Activated CD8-positive, alpha-beta memory T cell treated with anti-CD3 and anti-CD28 coated beads, Interleukin-2, amount 50 U/mL, for 24 hours (primary cell): Measurements from ENCODE around the gene B3GNT7.
"Not testable (repeated sequence)": the region's sequence is repeated elsewhere in the genome, so short reads cannot be mapped to it uniquely, and the experiment has no call there.

Experiments
- DNase-seq: peaks from one replicate; pipeline ENCODE4 v3.0.0-alpha.2; 2020; ENCODE audit errors: extremely low read depth

B3GNT7 gene

GRCh38 chr2:231425811-231426703, 30.5 kb downstream of the B3GNT7 start:
- no peak for DNase-seq

GRCh38 chr2:231427116-231427515, 31.6 kb downstream of the B3GNT7 start:
- DNase-seq = no peak

- no peak for DNase-seq
Observed at GRCh38 chr2:231429152-231429551, 33.6 kb downstream of the B3GNT7 start.

GRCh38 chr2:231429901-231430300, 34.4 kb downstream of the B3GNT7 start:
- no peak for DNase-seq

GRCh38 chr2:231430437-231430836, 34.9 kb downstream of the B3GNT7 start:
- DNase-seq = not testable (repeated sequence)

GRCh38 chr2:231431606-231432005, 36.1 kb downstream of the B3GNT7 start:
- no peak for DNase-seq

- no peak for DNase-seq
Observed at GRCh38 chr2:231433990-231434389, 38.5 kb downstream of the B3GNT7 start.

GRCh38 chr2:231436957-231437356, 41.4 kb downstream of the B3GNT7 start:
- no peak for DNase-seq

- DNase-seq = no peak
Observed at GRCh38 chr2:231449503-231450054, 54.1 kb downstream of the B3GNT7 start.

GRCh38 chr2:231450548-231450989, 55.1 kb downstream of the B3GNT7 start:
- no peak for DNase-seq
